GM12878 (cell line): ENCODE data around the gene LPIN1. TPM values are rescaled to one million over a fixed set of nuclear protein-coding genes. Genes with fewer than 3 reads are reported as not detected.
A peak's percentile ranks its signal among the peaks of the same experiment; 100 is the strongest.

Experiments used
- BCL11A ChIP-seq: IDR thresholded peaks from 2 replicates; pipeline ENCODE4 v1.6.1; 2011; ENCODE audit warnings: low read depth, low read length
- CHD4 ChIP-seq: fragments of 200-600 bp; sonication (generic); IDR thresholded peaks from 2 replicates; pipeline ENCODE4 v1.6.1; 2016; ENCODE audit warnings: mild to moderate bottlenecking
- EZH2 ChIP-seq: IDR thresholded peaks from 2 replicates; pipeline ENCODE4 v1.6.1; 2012; ENCODE audit warnings: low read depth, mild to moderate bottlenecking, control low read depth, inconsistent platforms, low read length, borderline replicate concordance; ENCODE audit not compliant: control insufficient read depth
- GATAD2B ChIP-seq: fragments of 450-650 bp; conservative IDR thresholded peaks from 2 replicates; pipeline ENCODE4 v1.6.1; 2017; ENCODE audit warnings: low read depth, mild to moderate bottlenecking, moderate library complexity
- IKZF1 ChIP-seq: fragments of 450-650 bp; conservative IDR thresholded peaks from 2 replicates; pipeline ENCODE4 v1.6.1; 2017; ENCODE audit warnings: antibody characterized with exemption, mild to moderate bottlenecking
- JUNB ChIP-seq: IDR thresholded peaks from 2 replicates; pipeline ENCODE4 v1.6.1; 2016; ENCODE audit warnings: antibody characterized with exemption, mild to moderate bottlenecking
- MEF2B ChIP-seq: fragments of 450-650 bp; IDR thresholded peaks from 2 replicates; pipeline ENCODE4 v1.6.1; 2018; ENCODE audit warnings: mild to moderate bottlenecking, moderate library complexity; ENCODE audit not compliant: partially characterized antibody, poor library complexity, severe bottlenecking
- NBN ChIP-seq: fragments of 450-650 bp; IDR thresholded peaks from 2 replicates; pipeline ENCODE4 v1.6.1; 2016
- NR2C2 ChIP-seq: IDR thresholded peaks from 2 replicates; pipeline ENCODE4 v1.6.1; 2011; ENCODE audit warnings: borderline replicate concordance, low read depth; ENCODE audit not compliant: control insufficient read depth, insufficient read length
- PAX8 ChIP-seq: fragments of 450-650 bp; IDR thresholded peaks from 2 replicates; pipeline ENCODE4 v1.6.1; 2017; ENCODE audit warnings: mild to moderate bottlenecking, moderate library complexity
- RCOR1 ChIP-seq: conservative IDR thresholded peaks from 2 replicates; pipeline ENCODE4 v1.6.1; 2012; ENCODE audit warnings: low read depth, low read length, improper control_type of control experiment
- SIN3A ChIP-seq: IDR thresholded peaks from 2 replicates; pipeline ENCODE4 v1.6.1; 2012; ENCODE audit warnings: low read depth, low read length, improper control_type of control experiment
- SMC3 ChIP-seq: IDR thresholded peaks from 2 replicates; pipeline ENCODE4 v1.6.1; 2011; ENCODE audit warnings: low read length, improper control_type of control experiment, borderline replicate concordance
- SPI1 ChIP-seq: IDR thresholded peaks from 2 replicates; pipeline ENCODE4 v1.6.1; 2011; ENCODE audit warnings: low read depth, mild to moderate bottlenecking, low read length, moderate library complexity, borderline replicate concordance; ENCODE audit not compliant: insufficient read depth
- TBL1XR1 ChIP-seq: IDR thresholded peaks from 2 replicates; pipeline ENCODE4 v1.6.1; 2012; ENCODE audit warnings: low read depth, low read length, improper control_type of control experiment
- YY1 ChIP-seq: IDR thresholded peaks from 2 replicates; pipeline ENCODE4 v1.6.1; 2011; ENCODE audit warnings: low read depth, mild to moderate bottlenecking, low read length
- polyA plus RNA-seq, 11 experiments: library from polyadenylated mRNA; depleted of rRNA in 4 of 11; unstranded in 6 of 11; stranded (reverse) in 5 of 11; fragments of >200 nt; fragmentation: Nextera tagmentation in 4 of 11; fragmentation: Illumina TruSeq in 1 of 11; extraction: Ambion mirVana in 4 of 11; extraction: Trizol in 1 of 11; gene quantifications; 1 replicate in 1 of 11; 2 replicates in 10 of 11; pipeline versions ENCODE4 v1.2.1 to v1.2.3, GENCODE V29; 2011 to 2016; ENCODE audit warnings: inconsistent platforms in 2 of 11, missing spikeins in 2 of 11, low read depth in 1 of 11
- total RNA-seq, 4 experiments: library from RNA; depleted of rRNA in 3 of 4; stranded (reverse); fragments of >200 nt in 3 of 4; fragmentation: Illumina TruSeq in 1 of 4; extraction: Trizol in 1 of 4; gene quantifications; 2 replicates each; pipeline versions ENCODE4 v1.2.1 to v1.2.3, GENCODE V29; 2013 to 2021
- TF ChIP-seq, protein P1 (sequence below): fragments of 450-650 bp; IDR thresholded peaks from 2 replicates; pipeline ENCODE4 v1.6.1; 2016; ENCODE audit warnings: mild to moderate bottlenecking
- TF ChIP-seq, protein P2 (sequence below): fragments of 150-350 bp; IDR thresholded peaks from 2 replicates; pipeline ENCODE4 v1.6.1; 2016; ENCODE audit warnings: low read depth, low read length
- TF ChIP-seq, protein P3 (sequence below): fragments of 150-350 bp; IDR thresholded peaks from 2 replicates; pipeline ENCODE4 v1.6.1; 2014; ENCODE audit warnings: mild to moderate bottlenecking, low read depth, low read length
- TF ChIP-seq, protein P4 (sequence below): IDR thresholded peaks from 2 replicates; pipeline ENCODE4 v1.6.1; 2012; ENCODE audit warnings: low read depth, low read length, improper control_type of control experiment
- TF ChIP-seq, protein P5 (sequence below): fragments of 450-650 bp; IDR thresholded peaks from 2 replicates; pipeline ENCODE4 v1.6.1; 2017; ENCODE audit warnings: mild to moderate bottlenecking, low read depth, inconsistent platforms; ENCODE audit not compliant: poor library complexity, severe bottlenecking

Gene LPIN1
- total and polyA plus RNA-seq, 10 of the 15 experiments (the other 5 are each of a cell fraction or from before 2014, with no cell fraction given): 18.8 to 82.5 (median 50.3) TPM

DNA sequence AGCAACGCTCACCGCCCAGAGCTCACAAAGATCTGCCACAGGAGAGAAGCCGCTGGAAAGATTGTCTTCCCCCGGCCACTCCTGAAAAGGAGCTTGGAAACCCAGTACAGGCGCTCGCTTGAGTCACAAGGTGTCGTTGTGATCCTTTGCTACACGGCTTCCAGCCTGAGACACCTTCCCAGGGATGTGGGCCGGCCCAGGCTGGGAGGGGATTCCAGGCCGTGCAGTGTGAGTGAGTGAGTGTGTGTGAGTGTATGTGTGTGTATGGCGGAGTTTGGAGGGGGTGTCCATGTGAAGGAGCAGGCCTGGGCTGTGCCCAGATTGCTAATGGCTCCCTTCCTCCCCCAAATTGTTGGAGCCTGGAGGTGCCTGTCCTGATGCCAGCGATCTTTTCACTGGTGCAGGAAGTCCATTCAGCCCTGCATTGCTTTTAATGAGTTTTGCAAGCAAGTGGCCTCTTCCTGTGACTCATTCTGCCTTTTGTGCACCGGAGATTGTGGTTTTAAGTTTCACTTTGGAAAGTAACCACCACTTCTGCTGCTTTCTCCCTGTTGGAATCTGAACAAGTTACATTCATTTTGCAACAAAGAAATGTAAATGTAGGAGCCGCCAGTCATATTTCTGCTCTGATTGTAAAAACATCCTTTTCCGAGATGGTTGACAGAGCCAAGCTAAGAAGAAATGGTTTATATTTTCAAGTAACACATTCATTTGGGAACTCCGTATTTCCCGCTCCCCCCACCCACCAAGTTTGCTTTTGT lies 83.7 kb downstream of the LPIN1 start (continued):
- TF ChIP-seq, protein P1, sequence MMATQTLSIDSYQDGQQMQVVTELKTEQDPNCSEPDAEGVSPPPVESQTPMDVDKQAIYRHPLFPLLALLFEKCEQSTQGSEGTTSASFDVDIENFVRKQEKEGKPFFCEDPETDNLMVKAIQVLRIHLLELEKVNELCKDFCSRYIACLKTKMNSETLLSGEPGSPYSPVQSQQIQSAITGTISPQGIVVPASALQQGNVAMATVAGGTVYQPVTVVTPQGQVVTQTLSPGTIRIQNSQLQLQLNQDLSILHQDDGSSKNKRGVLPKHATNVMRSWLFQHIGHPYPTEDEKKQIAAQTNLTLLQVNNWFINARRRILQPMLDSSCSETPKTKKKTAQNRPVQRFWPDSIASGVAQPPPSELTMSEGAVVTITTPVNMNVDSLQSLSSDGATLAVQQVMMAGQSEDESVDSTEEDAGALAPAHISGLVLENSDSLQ: peak; percentile 79
- peak; percentile 38; the same call in 1 of the 2 replicates for TF ChIP-seq SMC3
- TF ChIP-seq, protein P2, sequence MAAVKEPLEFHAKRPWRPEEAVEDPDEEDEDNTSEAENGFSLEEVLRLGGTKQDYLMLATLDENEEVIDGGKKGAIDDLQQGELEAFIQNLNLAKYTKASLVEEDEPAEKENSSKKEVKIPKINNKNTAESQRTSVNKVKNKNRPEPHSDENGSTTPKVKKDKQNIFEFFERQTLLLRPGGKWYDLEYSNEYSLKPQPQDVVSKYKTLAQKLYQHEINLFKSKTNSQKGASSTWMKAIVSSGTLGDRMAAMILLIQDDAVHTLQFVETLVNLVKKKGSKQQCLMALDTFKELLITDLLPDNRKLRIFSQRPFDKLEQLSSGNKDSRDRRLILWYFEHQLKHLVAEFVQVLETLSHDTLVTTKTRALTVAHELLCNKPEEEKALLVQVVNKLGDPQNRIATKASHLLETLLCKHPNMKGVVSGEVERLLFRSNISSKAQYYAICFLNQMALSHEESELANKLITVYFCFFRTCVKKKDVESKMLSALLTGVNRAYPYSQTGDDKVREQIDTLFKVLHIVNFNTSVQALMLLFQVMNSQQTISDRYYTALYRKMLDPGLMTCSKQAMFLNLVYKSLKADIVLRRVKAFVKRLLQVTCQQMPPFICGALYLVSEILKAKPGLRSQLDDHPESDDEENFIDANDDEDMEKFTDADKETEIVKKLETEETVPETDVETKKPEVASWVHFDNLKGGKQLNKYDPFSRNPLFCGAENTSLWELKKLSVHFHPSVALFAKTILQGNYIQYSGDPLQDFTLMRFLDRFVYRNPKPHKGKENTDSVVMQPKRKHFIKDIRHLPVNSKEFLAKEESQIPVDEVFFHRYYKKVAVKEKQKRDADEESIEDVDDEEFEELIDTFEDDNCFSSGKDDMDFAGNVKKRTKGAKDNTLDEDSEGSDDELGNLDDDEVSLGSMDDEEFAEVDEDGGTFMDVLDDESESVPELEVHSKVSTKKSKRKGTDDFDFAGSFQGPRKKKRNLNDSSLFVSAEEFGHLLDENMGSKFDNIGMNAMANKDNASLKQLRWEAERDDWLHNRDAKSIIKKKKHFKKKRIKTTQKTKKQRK: no peak
- no peak for TF ChIP-seq SIN3A
- TF ChIP-seq BCL11A: peak; percentile 99
- TF ChIP-seq YY1: no peak
- peak; percentile 64; the same call in 1 of the 2 replicates for TF ChIP-seq NBN
- TF ChIP-seq, protein P3, sequence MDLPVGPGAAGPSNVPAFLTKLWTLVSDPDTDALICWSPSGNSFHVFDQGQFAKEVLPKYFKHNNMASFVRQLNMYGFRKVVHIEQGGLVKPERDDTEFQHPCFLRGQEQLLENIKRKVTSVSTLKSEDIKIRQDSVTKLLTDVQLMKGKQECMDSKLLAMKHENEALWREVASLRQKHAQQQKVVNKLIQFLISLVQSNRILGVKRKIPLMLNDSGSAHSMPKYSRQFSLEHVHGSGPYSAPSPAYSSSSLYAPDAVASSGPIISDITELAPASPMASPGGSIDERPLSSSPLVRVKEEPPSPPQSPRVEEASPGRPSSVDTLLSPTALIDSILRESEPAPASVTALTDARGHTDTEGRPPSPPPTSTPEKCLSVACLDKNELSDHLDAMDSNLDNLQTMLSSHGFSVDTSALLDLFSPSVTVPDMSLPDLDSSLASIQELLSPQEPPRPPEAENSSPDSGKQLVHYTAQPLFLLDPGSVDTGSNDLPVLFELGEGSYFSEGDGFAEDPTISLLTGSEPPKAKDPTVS: no peak
- no peak for TF ChIP-seq NR2C2
- TF ChIP-seq EZH2: no peak
- TF ChIP-seq, protein P4, sequence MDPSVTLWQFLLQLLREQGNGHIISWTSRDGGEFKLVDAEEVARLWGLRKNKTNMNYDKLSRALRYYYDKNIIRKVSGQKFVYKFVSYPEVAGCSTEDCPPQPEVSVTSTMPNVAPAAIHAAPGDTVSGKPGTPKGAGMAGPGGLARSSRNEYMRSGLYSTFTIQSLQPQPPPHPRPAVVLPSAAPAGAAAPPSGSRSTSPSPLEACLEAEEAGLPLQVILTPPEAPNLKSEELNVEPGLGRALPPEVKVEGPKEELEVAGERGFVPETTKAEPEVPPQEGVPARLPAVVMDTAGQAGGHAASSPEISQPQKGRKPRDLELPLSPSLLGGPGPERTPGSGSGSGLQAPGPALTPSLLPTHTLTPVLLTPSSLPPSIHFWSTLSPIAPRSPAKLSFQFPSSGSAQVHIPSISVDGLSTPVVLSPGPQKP: no peak
- peak; percentile 64 for TF ChIP-seq MEF2B
- peak; percentile 75 for TF ChIP-seq SPI1
- TF ChIP-seq TBL1XR1: peak; percentile 98
- TF ChIP-seq IKZF1: peak; percentile 99
- TF ChIP-seq, protein P5, sequence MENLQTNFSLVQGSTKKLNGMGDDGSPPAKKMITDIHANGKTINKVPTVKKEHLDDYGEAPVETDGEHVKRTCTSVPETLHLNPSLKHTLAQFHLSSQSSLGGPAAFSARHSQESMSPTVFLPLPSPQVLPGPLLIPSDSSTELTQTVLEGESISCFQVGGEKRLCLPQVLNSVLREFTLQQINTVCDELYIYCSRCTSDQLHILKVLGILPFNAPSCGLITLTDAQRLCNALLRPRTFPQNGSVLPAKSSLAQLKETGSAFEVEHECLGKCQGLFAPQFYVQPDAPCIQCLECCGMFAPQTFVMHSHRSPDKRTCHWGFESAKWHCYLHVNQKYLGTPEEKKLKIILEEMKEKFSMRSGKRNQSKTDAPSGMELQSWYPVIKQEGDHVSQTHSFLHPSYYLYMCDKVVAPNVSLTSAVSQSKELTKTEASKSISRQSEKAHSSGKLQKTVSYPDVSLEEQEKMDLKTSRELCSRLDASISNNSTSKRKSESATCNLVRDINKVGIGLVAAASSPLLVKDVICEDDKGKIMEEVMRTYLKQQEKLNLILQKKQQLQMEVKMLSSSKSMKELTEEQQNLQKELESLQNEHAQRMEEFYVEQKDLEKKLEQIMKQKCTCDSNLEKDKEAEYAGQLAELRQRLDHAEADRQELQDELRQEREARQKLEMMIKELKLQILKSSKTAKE: peak; percentile 94
- TF ChIP-seq PAX8: no peak
- peak; percentile 99 for TF ChIP-seq JUNB
- peak; percentile 84; the same call in 1 of the 2 replicates for TF ChIP-seq RCOR1
- TF ChIP-seq GATAD2B: peak; percentile 85; the same call in 1 of the 2 replicates
- no peak for TF ChIP-seq CHD4
